ENCODE data around the gene PPP1CC.

PPP1CC gene

GRCh38 chr12:110690127-110690430, 52.6 kb downstream of the PPP1CC start:
- peaks cover 5 to 12% of the 10 kb centered on the region in 2 donors for H3K27me3 ChIP-seq (ENCODE audit: control insufficient read depth in 1 of 2, insufficient read depth in 2 of 2, low read length in 2 of 2)
- no peaks in the 10 kb centered on the region for H3K9me3 ChIP-seq (ENCODE audit: control insufficient read depth in 1 of 2, low read length in 2 of 2)
- H3K27ac ChIP-seq (ENCODE audit: low read depth, low read length), result no peak overlapping the region
- H3K36me3 ChIP-seq (ENCODE audit: control insufficient read depth in 1 of 2, insufficient read depth in 2 of 2, low read length in 2 of 2), result no peaks in the 10 kb centered on the region
- H3K4me3 ChIP-seq (ENCODE audit: low read depth in 1 of 2, low read length in 2 of 2), result peak overlapping the region; percentile 9 to 72
- peaks cover 15 to 21% of the 10 kb centered on the region in 2 donors for H3K4me1 ChIP-seq (ENCODE audit: control insufficient read depth in 1 of 2, insufficient read depth in 2 of 2, low read length in 2 of 2)
- H3K9ac ChIP-seq (ENCODE audit: low read depth in 1 of 2, low read length in 2 of 2), result peak overlapping the region; percentile 20 to 69

DNA sequence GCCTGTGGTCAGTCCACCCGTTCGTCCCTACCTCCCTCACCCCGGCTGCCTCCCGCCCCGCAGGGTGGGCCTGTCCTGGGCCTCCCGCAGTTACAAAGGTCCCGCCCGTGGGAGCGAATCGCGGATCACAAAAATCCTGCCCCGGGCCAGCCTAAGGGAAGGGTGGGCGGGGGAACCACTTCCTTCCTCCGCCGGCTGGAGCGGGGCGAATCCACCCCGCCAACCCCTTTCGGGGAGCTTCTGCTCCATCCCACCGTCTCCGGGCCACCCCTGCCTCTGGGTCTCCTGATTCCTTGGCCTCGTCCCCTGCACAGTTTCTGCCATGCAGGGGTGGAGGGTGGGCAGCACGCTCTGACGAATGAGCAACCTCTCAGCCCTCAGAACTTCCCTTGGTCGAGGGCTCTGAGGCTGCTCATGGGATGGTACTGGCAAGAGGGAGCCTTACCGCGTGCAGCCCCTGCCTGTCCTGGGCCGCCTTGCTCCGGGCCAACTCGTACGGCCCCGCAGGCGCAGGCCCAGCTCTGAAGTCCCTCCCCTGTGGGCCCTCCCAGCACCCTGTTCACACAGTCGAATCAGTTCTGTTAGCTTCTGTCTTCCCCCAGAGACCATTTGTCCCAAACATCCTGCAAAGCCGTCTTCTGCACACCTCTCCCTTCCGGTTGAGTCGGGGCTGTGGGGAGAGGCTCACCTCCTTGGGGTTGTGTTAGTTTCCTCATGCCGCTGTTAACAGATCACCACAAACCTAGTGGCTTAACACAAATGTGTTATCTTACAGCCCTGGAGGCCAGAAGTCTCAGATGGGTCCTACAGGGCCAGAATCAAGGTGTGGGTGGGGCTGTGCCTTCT, 53.2 kb downstream of the PPP1CC start:
- Histone ChIP-seq H3K4me1 (ENCODE audit: control insufficient read depth in 1 of 2, insufficient read depth in 2 of 2, low read length in 2 of 2) (peaks cover 15 to 21% of the 10 kb centered on the region in 2 donors), H3K4me3 (ENCODE audit: low read depth in 1 of 2, low read length in 2 of 2) (peak overlapping the region; percentile 64 to 72), H3K9ac (ENCODE audit: low read depth in 1 of 2, low read length in 2 of 2) (peak overlapping the region; percentile 20 to 69), H3K27ac (ENCODE audit: low read depth, low read length) (no peak overlapping the region), H3K9me3 (ENCODE audit: control insufficient read depth in 1 of 2, low read length in 2 of 2) (no peaks in the 10 kb centered on the region), H3K36me3 (ENCODE audit: control insufficient read depth in 1 of 2, insufficient read depth in 2 of 2, low read length in 2 of 2) (no peaks in the 10 kb centered on the region), H3K27me3 (ENCODE audit: control insufficient read depth in 1 of 2, insufficient read depth in 2 of 2, low read length in 2 of 2) (peaks cover 5 to 12% of the 10 kb centered on the region in 2 donors)

DNA sequence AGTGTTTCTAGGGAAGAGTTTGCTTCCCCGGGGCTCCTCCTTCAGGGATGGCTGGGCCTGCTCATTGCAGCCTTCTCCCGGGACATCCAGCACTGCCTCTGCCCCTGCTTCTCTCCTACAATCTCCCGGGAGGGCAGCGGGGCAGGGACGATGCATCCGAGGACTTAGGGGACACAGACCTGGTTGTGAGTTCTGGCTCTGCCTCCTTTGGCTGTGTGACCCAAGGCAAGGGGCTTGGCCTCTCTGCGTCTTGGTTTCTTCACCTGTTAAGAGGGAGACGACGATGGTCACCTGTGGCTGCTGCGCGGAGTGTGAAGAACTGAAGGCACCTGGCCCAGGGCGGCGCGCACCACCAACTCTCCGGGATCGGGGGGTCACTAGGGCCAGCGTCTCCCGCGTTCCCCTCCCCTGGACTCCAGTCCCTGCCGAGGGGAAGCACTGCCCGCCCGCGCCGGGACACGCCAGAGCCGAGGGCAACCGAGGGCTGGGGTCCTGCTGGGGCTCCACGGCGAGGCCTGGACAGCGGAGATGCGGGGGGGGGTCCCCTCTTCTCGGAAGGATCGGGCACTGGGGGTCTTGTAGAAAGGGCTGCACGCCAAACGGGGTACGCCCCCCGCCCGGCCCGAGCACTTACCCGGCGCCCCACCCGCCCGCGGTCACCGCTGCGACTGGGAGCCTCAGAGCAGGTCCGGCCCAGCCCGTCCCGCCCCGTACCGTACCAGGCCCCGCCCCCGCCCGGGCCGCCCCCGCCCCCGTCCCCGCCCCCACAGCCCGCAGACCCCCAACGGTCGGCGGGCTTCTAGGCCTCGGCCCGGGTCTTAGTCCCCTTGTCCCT, 54.0 kb downstream of the PPP1CC start, which contains the start of gene HVCN1:
HVCN1 (minus strand) TSS at position 670 of the 835 bp plus-strand sequence. CDS start 5,870 bp downstream, outside the sequence.
- H3K36me3 ChIP-seq (ENCODE audit: control insufficient read depth in 1 of 2, insufficient read depth in 2 of 2, low read length in 2 of 2), result no peaks in the 10 kb centered on the region
- peaks cover 5 to 12% of the 10 kb centered on the region in 2 donors for H3K27me3 ChIP-seq (ENCODE audit: control insufficient read depth in 1 of 2, insufficient read depth in 2 of 2, low read length in 2 of 2)
- H3K27ac ChIP-seq (ENCODE audit: low read depth, low read length), result peak within 1 kb of the TSS; percentile 8
- H3K9ac ChIP-seq (ENCODE audit: low read depth in 1 of 2, low read length in 2 of 2), result peak within 1 kb of the TSS; percentile 53 to 69
- no peaks in the 10 kb centered on the region for H3K9me3 ChIP-seq (ENCODE audit: control insufficient read depth in 1 of 2, low read length in 2 of 2)
- peak within 1 kb of the TSS; percentile 72 to 84 for H3K4me3 ChIP-seq (ENCODE audit: low read depth in 1 of 2, low read length in 2 of 2)
- peaks cover 15 to 21% of the 10 kb centered on the region in 2 donors for H3K4me1 ChIP-seq (ENCODE audit: control insufficient read depth in 1 of 2, insufficient read depth in 2 of 2, low read length in 2 of 2)

DNA sequence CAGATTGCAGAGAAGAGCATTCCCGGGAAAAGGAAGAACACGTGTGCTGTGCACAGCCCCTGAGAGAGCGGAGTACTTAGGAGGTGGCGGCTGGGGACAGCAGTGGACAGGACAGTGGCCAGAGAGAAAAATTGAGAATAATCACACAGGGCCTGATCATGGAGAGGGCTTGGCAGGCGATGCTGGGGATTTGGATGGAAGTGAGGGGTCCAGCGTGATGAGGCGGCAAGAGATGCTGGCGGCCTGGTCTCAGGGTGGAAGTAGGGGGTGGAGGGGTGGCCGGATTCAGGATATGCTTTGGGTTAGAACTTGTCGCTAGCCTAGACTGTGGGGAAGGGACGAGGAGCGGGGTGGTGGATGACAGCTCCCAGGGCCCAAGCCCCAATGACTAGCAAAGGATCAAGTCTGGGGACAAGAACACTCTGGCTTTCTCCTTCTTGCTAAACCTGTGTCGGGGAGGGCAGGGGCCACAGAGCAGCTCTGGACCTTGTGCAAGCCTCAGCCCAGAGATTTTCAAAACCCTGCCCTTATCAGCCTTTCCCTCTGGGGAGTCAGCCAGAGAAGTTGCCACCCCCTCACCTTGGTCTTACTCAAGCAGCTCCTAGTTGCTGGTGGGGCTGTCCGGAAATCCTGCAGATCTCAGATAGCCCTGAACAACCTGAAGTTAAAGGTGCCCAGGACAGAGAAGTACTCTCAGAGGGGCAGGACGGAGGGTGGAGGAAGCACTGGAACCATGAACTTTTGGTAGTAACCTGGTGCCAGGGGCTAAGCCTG, 55.1 kb downstream of the PPP1CC start:
- H3K9ac ChIP-seq (ENCODE audit: low read depth in 1 of 2, low read length in 2 of 2), result peak overlapping the region in 1 of 2 donors; percentile 53
- H3K27ac ChIP-seq (ENCODE audit: low read depth, low read length), result no peak overlapping the region
- no peaks in the 10 kb centered on the region for H3K36me3 ChIP-seq (ENCODE audit: control insufficient read depth in 1 of 2, insufficient read depth in 2 of 2, low read length in 2 of 2)
- H3K9me3 ChIP-seq (ENCODE audit: control insufficient read depth in 1 of 2, low read length in 2 of 2), result no peaks in the 10 kb centered on the region
- peaks cover 15 to 21% of the 10 kb centered on the region in 2 donors for H3K4me1 ChIP-seq (ENCODE audit: control insufficient read depth in 1 of 2, insufficient read depth in 2 of 2, low read length in 2 of 2)
- H3K27me3 ChIP-seq (ENCODE audit: control insufficient read depth in 1 of 2, insufficient read depth in 2 of 2, low read length in 2 of 2), result peaks cover 5 to 12% of the 10 kb centered on the region in 2 donors
- peak overlapping the region; percentile 72 to 84 for H3K4me3 ChIP-seq (ENCODE audit: low read depth in 1 of 2, low read length in 2 of 2)

- H3K36me3 ChIP-seq (ENCODE audit: control insufficient read depth in 1 of 2, insufficient read depth in 2 of 2, low read length in 2 of 2), result no peaks in the 10 kb centered on the region
- no peak overlapping the region for H3K27ac ChIP-seq (ENCODE audit: low read depth, low read length)
- peaks cover 5 to 12% of the 10 kb centered on the region in 2 donors for H3K27me3 ChIP-seq (ENCODE audit: control insufficient read depth in 1 of 2, insufficient read depth in 2 of 2, low read length in 2 of 2)
- no peak overlapping the region for H3K4me3 ChIP-seq (ENCODE audit: low read depth in 1 of 2, low read length in 2 of 2)
- no peak overlapping the region for H3K9ac ChIP-seq (ENCODE audit: low read depth in 1 of 2, low read length in 2 of 2)
- no peaks in the 10 kb centered on the region for H3K9me3 ChIP-seq (ENCODE audit: control insufficient read depth in 1 of 2, low read length in 2 of 2)
- H3K4me1 ChIP-seq (ENCODE audit: control insufficient read depth in 1 of 2, insufficient read depth in 2 of 2, low read length in 2 of 2), result peaks cover 15 to 21% of the 10 kb centered on the region in 2 donors
Observed at GRCh38 chr12:110686294-110686903, 56.3 kb downstream of the PPP1CC start.

DNA sequence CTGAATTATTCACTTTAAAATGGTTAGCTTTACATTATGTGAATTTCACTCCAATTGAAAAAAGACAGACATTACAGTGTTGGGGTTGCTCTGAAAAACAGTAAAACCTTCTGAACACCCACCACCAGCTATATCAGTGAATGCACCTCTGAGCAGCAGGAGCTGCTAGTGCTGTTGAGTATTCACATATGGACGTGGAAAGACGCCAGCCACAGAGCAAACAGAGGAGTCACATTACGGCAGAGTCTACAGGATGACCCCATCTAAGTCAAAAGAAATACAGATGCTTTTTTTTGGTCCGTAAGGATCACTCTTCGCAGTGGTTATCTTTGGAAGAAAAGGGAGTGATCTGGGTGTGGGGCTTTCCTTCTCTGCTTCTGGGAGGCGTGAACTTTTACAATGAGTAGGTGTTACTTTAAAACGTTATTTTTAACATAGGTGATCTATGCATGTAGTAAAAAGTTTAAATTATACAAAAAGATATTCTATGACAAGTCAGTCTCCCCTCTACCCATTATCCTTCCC, 58.3 kb downstream of the PPP1CC start:
- Histone ChIP-seq H3K9me3 (ENCODE audit: control insufficient read depth in 1 of 2, low read length in 2 of 2) (no peaks in the 10 kb centered on the region), H3K4me3 (ENCODE audit: low read depth in 1 of 2, low read length in 2 of 2) (no peak overlapping the region), H3K4me1 (ENCODE audit: control insufficient read depth in 1 of 2, insufficient read depth in 2 of 2, low read length in 2 of 2) (peaks cover 10 to 11% of the 10 kb centered on the region in 2 donors), H3K27ac (ENCODE audit: low read depth, low read length) (no peak overlapping the region), H3K27me3 (ENCODE audit: control insufficient read depth in 1 of 2, insufficient read depth in 2 of 2, low read length in 2 of 2) (peaks cover 5 to 12% of the 10 kb centered on the region in 2 donors), H3K36me3 (ENCODE audit: control insufficient read depth in 1 of 2, insufficient read depth in 2 of 2, low read length in 2 of 2) (no peaks in the 10 kb centered on the region), H3K9ac (ENCODE audit: low read depth in 1 of 2, low read length in 2 of 2) (no peak overlapping the region)

- H3K27ac ChIP-seq (ENCODE audit: low read depth, low read length), result no peak overlapping the region
- H3K9ac ChIP-seq (ENCODE audit: low read depth in 1 of 2, low read length in 2 of 2), result no peak overlapping the region
- H3K4me1 ChIP-seq (ENCODE audit: control insufficient read depth in 1 of 2, insufficient read depth in 2 of 2, low read length in 2 of 2), result peaks cover 10% of the 10 kb centered on the region in 2 donors
- H3K9me3 ChIP-seq (ENCODE audit: control insufficient read depth in 1 of 2, low read length in 2 of 2), result no peaks in the 10 kb centered on the region
- no peaks in the 10 kb centered on the region for H3K36me3 ChIP-seq (ENCODE audit: control insufficient read depth in 1 of 2, insufficient read depth in 2 of 2, low read length in 2 of 2)
- peaks cover 5 to 12% of the 10 kb centered on the region in 2 donors for H3K27me3 ChIP-seq (ENCODE audit: control insufficient read depth in 1 of 2, insufficient read depth in 2 of 2, low read length in 2 of 2)
- no peak overlapping the region for H3K4me3 ChIP-seq (ENCODE audit: low read depth in 1 of 2, low read length in 2 of 2)
Observed at GRCh38 chr12:110683888-110684287, 58.8 kb downstream of the PPP1CC start.

GRCh38 chr12:110680032-110680431, 62.7 kb downstream of the PPP1CC start:
- no peak overlapping the region for H3K4me3 ChIP-seq (ENCODE audit: low read depth in 1 of 2, low read length in 2 of 2)
- no peaks in the 10 kb centered on the region for H3K9me3 ChIP-seq (ENCODE audit: control insufficient read depth in 1 of 2, low read length in 2 of 2)
- no peak overlapping the region for H3K9ac ChIP-seq (ENCODE audit: low read depth in 1 of 2, low read length in 2 of 2)
- peaks cover 0 to 12% of the 10 kb centered on the region in 2 donors for H3K4me1 ChIP-seq (ENCODE audit: control insufficient read depth in 1 of 2, insufficient read depth in 2 of 2, low read length in 2 of 2)
- no peak overlapping the region for H3K27ac ChIP-seq (ENCODE audit: low read depth, low read length)
- H3K27me3 ChIP-seq (ENCODE audit: control insufficient read depth in 1 of 2, insufficient read depth in 2 of 2, low read length in 2 of 2), result no peaks in the 10 kb centered on the region
- H3K36me3 ChIP-seq (ENCODE audit: control insufficient read depth in 1 of 2, insufficient read depth in 2 of 2, low read length in 2 of 2), result no peaks in the 10 kb centered on the region

- Histone ChIP-seq H3K36me3 (ENCODE audit: control insufficient read depth in 1 of 2, insufficient read depth in 2 of 2, low read length in 2 of 2) (no peaks in the 10 kb centered on the region), H3K4me1 (ENCODE audit: control insufficient read depth in 1 of 2, insufficient read depth in 2 of 2, low read length in 2 of 2) (peaks cover 0 to 12% of the 10 kb centered on the region in 2 donors), H3K27ac (ENCODE audit: low read depth, low read length) (no peak overlapping the region), H3K9ac (ENCODE audit: low read depth in 1 of 2, low read length in 2 of 2) (no peak overlapping the region), H3K27me3 (ENCODE audit: control insufficient read depth in 1 of 2, insufficient read depth in 2 of 2, low read length in 2 of 2) (no peaks in the 10 kb centered on the region), H3K4me3 (ENCODE audit: low read depth in 1 of 2, low read length in 2 of 2) (no peak overlapping the region), H3K9me3 (ENCODE audit: control insufficient read depth in 1 of 2, low read length in 2 of 2) (no peaks in the 10 kb centered on the region)
Observed at GRCh38 chr12:110679201-110679600, 63.5 kb downstream of the PPP1CC start.
